Measurements from ENCODE around the gene ROGDI. TPM values are rescaled to one million over a fixed set of nuclear protein-coding genes. Genes with fewer than 3 reads are reported as not detected.

Gene ROGDI
- total and polyA plus RNA-seq, 2 of the 13 experiments (the other 11 are each of a cell fraction or from before 2014, with no cell fraction given), result 19.2 to 42.1 TPM

- H3K36me3 ChIP-seq (replicated peaks in 1 of 2; ENCODE audit: control insufficient read depth in 1 of 2, insufficient read depth in 2 of 2, low read length in 2 of 2), result peaks cover 0 to 22% of the 10 kb centered on the region in 2 experiments; a peak in 2 of 5 replicates
- WGBS (ENCODE audit: low lambda C conversion rate), result 63% methylated on average over 10 of the region's 17 CpGs
- peak overlapping the region; percentile 93 for H3K4me2 ChIP-seq (ENCODE audit: low read depth, low read length)
- DNase-seq (ENCODE audit: low spot score), result peak; percentile 56
- CTCF ChIA-PET (ENCODE audit: low intra/inter-chr PET ratio, low total read pairs), result no interaction called here
- H3K4me1 ChIP-seq (ENCODE audit: insufficient read depth, low read length), result peaks cover 24% of the 10 kb centered on the region
- H2AFZ ChIP-seq (ENCODE audit: low read length), result no peak overlapping the region
- peak overlapping the region; percentile 41 for H3K27ac ChIP-seq (ENCODE audit: extremely low read length, insufficient read depth, low read length)
- H3K4me3 ChIP-seq (replicated peaks in 1 of 3; ENCODE audit: insufficient read depth in 1 of 3, low read depth in 2 of 3, low read length in 3 of 3), result peak overlapping the region in 1 of 3 experiments; percentile 90; a peak in 3 of 6 replicates
- ATAC-seq, result peak; percentile 45
- POLR2A ChIA-PET, result interaction anchor here (1.0 to 3.7 kb wide), 2 partner anchors 11 to 66 kb away, joined by 3 to 17 read pairs; partner anchors contain the start of genes ANKS3, DNAAF8 and SEPTIN12
- no TSS peak for BruUV-seq (replicated peaks)
- no peaks in the 10 kb centered on the region for H3K9me3 ChIP-seq (ENCODE audit: low read length)
- intact Hi-C loops (cut with micrococcal nuclease; ENCODE audit: unreplicated experiment), result loop anchor here (5.0 kb wide), 1 partner anchor 68 kb away; the partner anchor contains the start of genes ANKS3 and DNAAF8
- H3K9ac ChIP-seq (ENCODE audit: insufficient read depth, low read depth, low read length), result peak overlapping the region; percentile 65
- H3K27me3 ChIP-seq (ENCODE audit: control insufficient read depth in 1 of 2, insufficient read depth in 2 of 2, low read length in 2 of 2), result no peaks in the 10 kb centered on the region
- in situ Hi-C loops (cut with HindIII; ENCODE audit: extremely low pct_ligation_motif_present, low pct_unique_long_range_greater_than_20kb), result no loop called here
- H3K79me2 ChIP-seq (ENCODE audit: insufficient read depth, low read length), result no peaks in the 10 kb centered on the region
- no peaks in the 10 kb centered on the region for H4K20me1 ChIP-seq (ENCODE audit: insufficient read depth, low read length)
- no peak for FAIRE-seq
- TF ChIP-seq POLR2G (IDR thresholded peaks at IDR 0.05; ENCODE audit: low read depth, low read length) (peak; percentile 43; the same call in 1 of the 2 replicates), ARID4A (CRISPR knock-in tag; IDR thresholded peaks at IDR 0.05; ENCODE audit: borderline replicate concordance) (peak; percentile 43; the same call in 1 of the 2 replicates), ZNF12 (CRISPR knock-in tag; IDR thresholded peaks at IDR 0.05) (no peak), GATAD1 (CRISPR knock-in tag; IDR thresholded peaks at IDR 0.05) (peak; percentile 54), GABPB1 (CRISPR knock-in tag; IDR thresholded peaks at IDR 0.05) (peak; percentile 84), RXRA (CRISPR knock-in tag; IDR thresholded peaks at IDR 0.05) (peak; percentile 41), ZNF280D (CRISPR knock-in tag; IDR thresholded peaks at IDR 0.05) (0 out of 2 replicates have a peak, but pooled peaks have one; percentile 16), HDAC6 (IDR thresholded peaks at IDR 0.05; ENCODE audit: low read depth, low read length) (no peak), SP2 (CRISPR knock-in tag; IDR thresholded peaks at IDR 0.05) (0 out of 2 replicates have a peak, but pooled peaks have one; percentile 42), ZNF24 (IDR thresholded peaks at IDR 0.05) (no peak)
- TF ChIP-seq, protein P1, sequence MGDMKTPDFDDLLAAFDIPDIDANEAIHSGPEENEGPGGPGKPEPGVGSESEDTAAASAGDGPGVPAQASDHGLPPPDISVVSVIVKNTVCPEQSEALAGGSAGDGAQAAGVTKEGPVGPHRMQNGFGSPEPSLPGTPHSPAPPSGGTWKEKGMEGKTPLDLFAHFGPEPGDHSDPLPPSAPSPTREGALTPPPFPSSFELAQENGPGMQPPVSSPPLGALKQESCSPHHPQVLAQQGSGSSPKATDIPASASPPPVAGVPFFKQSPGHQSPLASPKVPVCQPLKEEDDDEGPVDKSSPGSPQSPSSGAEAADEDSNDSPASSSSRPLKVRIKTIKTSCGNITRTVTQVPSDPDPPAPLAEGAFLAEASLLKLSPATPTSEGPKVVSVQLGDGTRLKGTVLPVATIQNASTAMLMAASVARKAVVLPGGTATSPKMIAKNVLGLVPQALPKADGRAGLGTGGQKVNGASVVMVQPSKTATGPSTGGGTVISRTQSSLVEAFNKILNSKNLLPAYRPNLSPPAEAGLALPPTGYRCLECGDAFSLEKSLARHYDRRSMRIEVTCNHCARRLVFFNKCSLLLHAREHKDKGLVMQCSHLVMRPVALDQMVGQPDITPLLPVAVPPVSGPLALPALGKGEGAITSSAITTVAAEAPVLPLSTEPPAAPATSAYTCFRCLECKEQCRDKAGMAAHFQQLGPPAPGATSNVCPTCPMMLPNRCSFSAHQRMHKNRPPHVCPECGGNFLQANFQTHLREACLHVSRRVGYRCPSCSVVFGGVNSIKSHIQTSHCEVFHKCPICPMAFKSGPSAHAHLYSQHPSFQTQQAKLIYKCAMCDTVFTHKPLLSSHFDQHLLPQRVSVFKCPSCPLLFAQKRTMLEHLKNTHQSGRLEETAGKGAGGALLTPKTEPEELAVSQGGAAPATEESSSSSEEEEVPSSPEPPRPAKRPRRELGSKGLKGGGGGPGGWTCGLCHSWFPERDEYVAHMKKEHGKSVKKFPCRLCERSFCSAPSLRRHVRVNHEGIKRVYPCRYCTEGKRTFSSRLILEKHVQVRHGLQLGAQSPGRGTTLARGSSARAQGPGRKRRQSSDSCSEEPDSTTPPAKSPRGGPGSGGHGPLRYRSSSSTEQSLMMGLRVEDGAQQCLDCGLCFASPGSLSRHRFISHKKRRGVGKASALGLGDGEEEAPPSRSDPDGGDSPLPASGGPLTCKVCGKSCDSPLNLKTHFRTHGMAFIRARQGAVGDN (CRISPR knock-in tag; IDR thresholded peaks at IDR 0.05), result peak; percentile 95
These were observed 2.0 kb downstream of the ROGDI start for GRCh38 chr16:4800290-4801041.
